PFSK-1 (cell line): ENCODE results near the gene CNTNAP5.

ENCODE experiments used
- POLR2AphosphoS5 ChIP-seq: IDR thresholded peaks from 2 replicates; pipeline ENCODE4 v1.6.1; 2012; ENCODE audit warnings: low read depth, mild to moderate bottlenecking, control low read depth, low read length, moderate library complexity
- SIN3A ChIP-seq: IDR thresholded peaks from 2 replicates; pipeline ENCODE4 v1.6.1; 2012; ENCODE audit warnings: mild to moderate bottlenecking, low read length, moderate library complexity, borderline replicate concordance; ENCODE audit not compliant: insufficient read depth
- TAF1 ChIP-seq: IDR thresholded peaks from 2 replicates; pipeline ENCODE4 v1.6.1; 2012; ENCODE audit warnings: low read length, control low read depth, borderline replicate concordance; ENCODE audit not compliant: insufficient read depth
- TF ChIP-seq, protein P1 (sequence below), 2 experiments: IDR thresholded peaks; 2 replicates each; pipeline versions ENCODE4 v1.6.1 to v1.8.0; 2011 to 2012; ENCODE audit warnings: low read depth in 2 of 2, low read length in 2 of 2, control low read depth in 1 of 2, inconsistent platforms in 1 of 2, mild to moderate bottlenecking in 1 of 2, moderate library complexity in 1 of 2; ENCODE audit not compliant: insufficient read depth in 1 of 2

DNA sequence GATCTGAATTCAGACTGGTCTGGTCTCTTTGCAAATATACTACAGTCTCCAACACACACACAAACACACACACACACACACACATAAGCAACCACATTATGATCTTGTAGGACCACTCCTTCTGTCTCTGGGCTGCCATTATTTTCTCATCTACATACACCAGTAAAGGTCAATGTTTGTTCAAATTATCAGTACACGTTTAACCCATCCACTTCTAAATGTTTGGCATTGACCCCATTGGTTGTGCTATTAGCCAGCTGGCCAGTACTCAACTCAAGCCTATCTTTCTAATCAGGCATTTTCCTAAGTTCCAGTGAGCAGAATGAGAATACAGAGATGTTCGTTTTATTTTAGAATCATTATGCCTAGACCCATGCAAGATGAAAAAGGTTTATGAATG lies 186.4 kb downstream of the CNTNAP5 start:
- TF ChIP-seq POLR2AphosphoS5, result no peak
- TF ChIP-seq, protein P1, sequence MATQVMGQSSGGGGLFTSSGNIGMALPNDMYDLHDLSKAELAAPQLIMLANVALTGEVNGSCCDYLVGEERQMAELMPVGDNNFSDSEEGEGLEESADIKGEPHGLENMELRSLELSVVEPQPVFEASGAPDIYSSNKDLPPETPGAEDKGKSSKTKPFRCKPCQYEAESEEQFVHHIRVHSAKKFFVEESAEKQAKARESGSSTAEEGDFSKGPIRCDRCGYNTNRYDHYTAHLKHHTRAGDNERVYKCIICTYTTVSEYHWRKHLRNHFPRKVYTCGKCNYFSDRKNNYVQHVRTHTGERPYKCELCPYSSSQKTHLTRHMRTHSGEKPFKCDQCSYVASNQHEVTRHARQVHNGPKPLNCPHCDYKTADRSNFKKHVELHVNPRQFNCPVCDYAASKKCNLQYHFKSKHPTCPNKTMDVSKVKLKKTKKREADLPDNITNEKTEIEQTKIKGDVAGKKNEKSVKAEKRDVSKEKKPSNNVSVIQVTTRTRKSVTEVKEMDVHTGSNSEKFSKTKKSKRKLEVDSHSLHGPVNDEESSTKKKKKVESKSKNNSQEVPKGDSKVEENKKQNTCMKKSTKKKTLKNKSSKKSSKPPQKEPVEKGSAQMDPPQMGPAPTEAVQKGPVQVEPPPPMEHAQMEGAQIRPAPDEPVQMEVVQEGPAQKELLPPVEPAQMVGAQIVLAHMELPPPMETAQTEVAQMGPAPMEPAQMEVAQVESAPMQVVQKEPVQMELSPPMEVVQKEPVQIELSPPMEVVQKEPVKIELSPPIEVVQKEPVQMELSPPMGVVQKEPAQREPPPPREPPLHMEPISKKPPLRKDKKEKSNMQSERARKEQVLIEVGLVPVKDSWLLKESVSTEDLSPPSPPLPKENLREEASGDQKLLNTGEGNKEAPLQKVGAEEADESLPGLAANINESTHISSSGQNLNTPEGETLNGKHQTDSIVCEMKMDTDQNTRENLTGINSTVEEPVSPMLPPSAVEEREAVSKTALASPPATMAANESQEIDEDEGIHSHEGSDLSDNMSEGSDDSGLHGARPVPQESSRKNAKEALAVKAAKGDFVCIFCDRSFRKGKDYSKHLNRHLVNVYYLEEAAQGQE (IDR thresholded peaks at IDR 0.05; ENCODE audit: insufficient read depth in 1 of 2, low read depth in 2 of 2, low read length in 2 of 2), result no peak
- no peak for TF ChIP-seq SIN3A
- TF ChIP-seq TAF1, result no peak
